Sigmoid colon (tissue), 7 donors: Measurements from ENCODE around the gene TRMT1. TPM values are rescaled to one million over a fixed set of nuclear protein-coding genes. Genes with fewer than 3 reads are reported as not detected.

ENCODE experiments used
- DNase-seq: peaks from one replicate; pipeline ENCODE4 v3.0.0-alpha.2; 2019
- H3K27ac ChIP-seq, 4 donors: fragments of 200-600 bp; sonication (generic); one replicate each; pipeline ENCODE4 v1.5.1; 2016 to 2019; ENCODE audit warnings: mild to moderate bottlenecking in 1 of 4
- H3K27me3 ChIP-seq, 3 donors: fragments of 200-600 bp; sonication (generic); one replicate each; pipeline ENCODE4 v1.5.1; 2019; ENCODE audit warnings: mild to moderate bottlenecking in 1 of 3
- H3K36me3 ChIP-seq, 4 donors: fragments of 200-600 bp; sonication (generic); one replicate each; pipeline ENCODE4 v1.5.1; 2016 to 2019
- H3K4me1 ChIP-seq, 4 donors: fragments of 200-600 bp; sonication (generic); one replicate each; pipeline ENCODE4 v1.5.1; 2017 to 2019
- H3K4me3 ChIP-seq, 4 donors: fragments of 200-600 bp; sonication (generic); one replicate each; pipeline ENCODE4 v1.5.1; 2017 to 2019; ENCODE audit warnings: mild to moderate bottlenecking in 2 of 4, moderate library complexity in 1 of 4
- H3K9me3 ChIP-seq, 4 donors: fragments of 200-600 bp in 3 of 4; sonication (generic) in 3 of 4; one replicate each; pipeline versions ENCODE4 v1.5.1 to v1.6.1; 2013 to 2019
- CTCF ChIP-seq, 4 experiments: fragments of 450-650 bp in 3 of 4; fragments of 200-600 bp in 1 of 4; IDR thresholded peaks; one replicate each; pipeline ENCODE4 v1.5.1; 2016 to 2019; ENCODE audit warnings: antibody characterized with exemption in 4 of 4, mild to moderate bottlenecking in 3 of 4, moderate library complexity in 2 of 4
- EP300 ChIP-seq, 4 donors: sonication (generic); formaldehyde crosslinking; IDR thresholded peaks; one replicate each; pipeline ENCODE4 v1.6.1; 2017; ENCODE audit warnings: antibody characterized with exemption in 4 of 4
- POLR2A ChIP-seq, 2 donors: fragments of 450-650 bp; IDR thresholded peaks; one replicate each; pipeline ENCODE4 v1.6.1; 2016; ENCODE audit warnings: antibody characterized with exemption in 2 of 2, mild to moderate bottlenecking in 2 of 2, moderate library complexity in 2 of 2
- POLR2AphosphoS5 ChIP-seq, 4 donors: sonication (generic); formaldehyde crosslinking; IDR thresholded peaks; one replicate each; pipeline ENCODE4 v1.6.1; 2017; ENCODE audit warnings: antibody characterized with exemption in 4 of 4
- WGBS, 2 donors: extraction: QIAGEN DNeasy Blood & Tissue Kit; methylation state at CpG; one replicate each; pipeline ENCODE4 v1.1.7; 2013; 5-methylcytosine and 5-hydroxymethylcytosine counted together
- intact Hi-C: fragments of 100-400 bp; cut with DNase I; formaldehyde crosslinking; loops from one replicate; pipeline ENCODE4 v1.15.1; 2023
- polyA plus RNA-seq, 3 donors: library from polyadenylated mRNA; stranded (reverse); fragments of 200-250 nt; gene quantifications; one replicate each; pipeline ENCODE4 v1.2.3, GENCODE V29; 2013
- total RNA-seq, 4 donors: library from RNA; depleted of rRNA; stranded (reverse); fragments of >200 nt; gene quantifications; one replicate each; pipeline ENCODE4 v1.1.0, GENCODE V29; 2016
- donor health status: healthy with polysubstance abuse.
- donor health status: Bipolar disorder and iron deficiency.
- donor health status: healthy.

The TRMT1 gene
- total and polyA plus RNA-seq, 7 donors: 6.7 to 48.6 (median 19.3) TPM

- no peak for TF ChIP-seq POLR2A (IDR thresholded peaks at IDR 0.05)
- TF ChIP-seq CTCF (IDR thresholded peaks at IDR 0.05): no peak
- peak in 2 of 4 donors; percentile 3 to 22 for TF ChIP-seq POLR2AphosphoS5 (IDR thresholded peaks at IDR 0.05)
- WGBS, 2 donors: 1 to 3% methylated on average over 24 of the region's 24 CpGs
- H3K4me1 ChIP-seq: peaks cover 6 to 24% (median 19%) of the 10 kb centered on the region in 4 donors
- no peaks in the 10 kb centered on the region for H3K9me3 ChIP-seq
- peak; percentile 90 for DNase-seq
- peak overlapping the region; percentile 64 to 96 (median 84) for H3K4me3 ChIP-seq
- no peaks in the 10 kb centered on the region for H3K27me3 ChIP-seq
- intact Hi-C loops: loop anchor here (5.0 to 10.0 kb wide), 4 partner anchors 38 to 363 kb away; partner anchors contain the start of genes JUNB, LYL1, NACC1 and NFIX
- H3K36me3 ChIP-seq: no peaks in the 10 kb centered on the region
- H3K27ac ChIP-seq: peak overlapping the region; percentile 92 to 100 (median 100)
These were observed 38.5 kb upstream of the TRMT1 start for GRCh38 chr19:13154911-13155471.

DNA sequence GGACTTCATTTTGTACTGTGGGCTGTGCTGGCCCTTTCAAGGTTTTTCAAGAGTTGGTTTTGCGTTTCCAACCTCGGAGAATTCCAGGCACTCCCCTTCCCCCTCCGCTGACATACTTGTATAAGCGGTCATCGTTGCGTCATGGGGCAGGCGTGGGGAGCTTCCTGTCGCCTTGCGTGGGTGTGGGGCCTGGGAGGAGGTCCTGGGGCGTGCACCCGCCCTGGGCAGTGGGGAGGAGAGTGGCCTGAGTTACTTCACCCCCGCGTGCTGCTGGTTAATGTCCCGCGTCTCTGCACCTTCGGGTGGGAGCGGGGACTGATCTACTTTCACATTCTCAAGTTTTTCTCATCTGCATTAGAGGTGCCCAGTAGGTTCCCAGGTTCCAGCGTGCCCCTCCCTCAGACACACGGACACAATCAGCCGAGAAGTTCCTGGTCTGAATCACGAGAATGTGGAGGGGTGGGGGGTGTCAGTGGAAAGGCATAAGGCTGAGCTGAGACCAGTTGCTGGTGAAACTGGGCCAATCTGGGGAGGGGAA, 37.8 kb upstream of the TRMT1 start:
- Histone ChIP-seq H3K27ac (peak overlapping the region; percentile 92 to 100 (median 100)), H3K36me3 (no peaks in the 10 kb centered on the region), H3K4me1 (peaks cover 6 to 28% (median 23%) of the 10 kb centered on the region in 4 donors), H3K9me3 (no peaks in the 10 kb centered on the region), H3K4me3 (peak overlapping the region; percentile 64 to 96 (median 84)), H3K27me3 (no peaks in the 10 kb centered on the region)
- intact Hi-C loops: loop anchor here (5.0 to 10.0 kb wide), 4 partner anchors 37 to 362 kb away; partner anchors contain the start of genes JUNB, LYL1, NACC1 and NFIX
- TF ChIP-seq EP300 (IDR thresholded peaks at IDR 0.05): peak in 3 of 4 donors; percentile 13 to 85 (median 79)
- peak; percentile 74 to 81 for TF ChIP-seq POLR2A (IDR thresholded peaks at IDR 0.05)
- no peak for TF ChIP-seq CTCF (IDR thresholded peaks at IDR 0.05)
- peak; percentile 90 to 95 (median 92) for TF ChIP-seq POLR2AphosphoS5 (IDR thresholded peaks at IDR 0.05)
- WGBS, 2 donors: 0 to 1% methylated on average over 21 of the region's 21 CpGs
- DNase-seq: peak; percentile 99

DNA sequence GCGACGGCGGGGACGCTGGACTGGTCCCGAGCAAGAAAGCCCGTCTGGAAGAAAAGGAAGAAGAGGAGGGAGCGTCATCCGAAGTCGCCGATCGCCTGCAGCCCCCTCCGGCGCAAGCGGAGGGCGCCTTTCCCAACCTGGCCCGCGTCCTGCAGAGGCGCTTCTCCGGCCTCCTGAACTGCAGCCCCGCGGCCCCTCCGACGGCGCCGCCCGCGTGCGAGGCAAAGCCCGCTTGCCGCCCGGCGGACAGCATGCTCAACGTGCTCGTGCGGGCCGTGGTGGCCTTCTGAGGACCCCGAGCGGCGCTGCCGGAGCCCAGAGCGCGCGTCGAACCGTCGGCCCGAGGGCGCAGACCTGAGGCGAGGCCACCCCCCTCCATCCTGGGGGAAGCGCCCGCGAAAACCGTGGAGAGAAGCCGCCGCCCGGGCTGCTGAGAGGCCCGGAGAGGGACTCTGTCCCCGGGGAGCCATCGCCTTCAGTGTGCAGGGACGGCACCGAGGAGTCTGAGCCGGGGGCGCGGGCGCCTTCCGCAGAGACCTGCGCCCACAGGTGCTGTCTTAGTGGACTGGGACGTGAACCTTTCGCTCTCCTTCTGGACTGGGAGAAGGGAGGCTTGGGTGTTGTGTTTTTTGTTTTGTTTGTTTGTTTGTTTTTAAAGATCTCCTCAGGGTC, 37.2 kb upstream of the TRMT1 start:
- Histone ChIP-seq H3K4me1 (peaks cover 6 to 34% (median 29%) of the 10 kb centered on the region in 4 donors), H3K27me3 (no peaks in the 10 kb centered on the region), H3K36me3 (no peaks in the 10 kb centered on the region), H3K27ac (peak overlapping the region; percentile 92 to 100 (median 100)), H3K4me3 (peak overlapping the region; percentile 64 to 96 (median 84)), H3K9me3 (no peaks in the 10 kb centered on the region)
- DNase-seq: peak; percentile 81
- TF ChIP-seq POLR2A (IDR thresholded peaks at IDR 0.05): no peak
- no peak for TF ChIP-seq CTCF (IDR thresholded peaks at IDR 0.05)
- intact Hi-C loops: loop anchor here (5.0 to 10.0 kb wide), 4 partner anchors 36 to 361 kb away; partner anchors contain the start of genes JUNB, LYL1, NACC1 and NFIX
- WGBS, 2 donors: 0 to 1% methylated on average over 69 of the region's 69 CpGs

DNA sequence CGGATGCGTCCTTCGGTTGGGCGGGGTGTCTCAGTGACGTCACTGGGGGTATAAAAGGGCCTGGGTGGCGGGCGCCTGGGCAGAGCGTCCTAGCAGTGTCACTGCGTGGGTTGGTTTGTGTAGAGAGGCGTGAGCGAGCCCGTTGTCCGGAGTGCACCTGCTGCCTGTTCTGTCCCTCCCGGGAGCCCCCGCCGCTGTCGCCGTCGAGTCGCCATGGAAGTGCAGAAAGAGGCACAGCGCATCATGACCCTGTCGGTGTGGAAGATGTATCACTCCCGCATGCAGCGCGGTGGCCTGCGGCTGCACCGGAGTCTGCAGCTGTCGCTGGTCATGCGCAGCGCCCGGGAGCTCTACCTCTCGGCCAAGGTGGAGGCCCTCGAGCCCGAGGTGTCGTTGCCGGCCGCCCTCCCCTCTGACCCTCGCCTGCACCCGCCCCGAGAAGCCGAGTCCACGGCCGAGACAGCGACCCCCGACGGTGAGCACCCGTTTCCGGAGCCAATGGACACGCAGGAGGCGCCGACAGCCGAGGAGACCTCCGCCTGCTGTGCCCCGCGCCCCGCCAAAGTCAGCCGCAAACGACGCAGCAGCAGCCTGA, 36.5 kb upstream of the TRMT1 start:
- Histone ChIP-seq H3K4me1 (peaks cover 6 to 39% (median 33%) of the 10 kb centered on the region in 4 donors), H3K27me3 (no peaks in the 10 kb centered on the region), H3K4me3 (peak overlapping the region; percentile 64 to 96 (median 84)), H3K9me3 (no peaks in the 10 kb centered on the region), H3K27ac (peak overlapping the region; percentile 92 to 100 (median 100)), H3K36me3 (no peaks in the 10 kb centered on the region)
- intact Hi-C loops: loop anchor here (5.0 to 10.0 kb wide), 4 partner anchors 36 to 361 kb away; partner anchors contain the start of genes JUNB, LYL1, NACC1 and NFIX
- peak; percentile 98 for DNase-seq
- peak in 1 of 4 donors; percentile 73 for TF ChIP-seq EP300 (IDR thresholded peaks at IDR 0.05)
- TF ChIP-seq POLR2AphosphoS5 (IDR thresholded peaks at IDR 0.05): peak; percentile 99 to 100 (median 100)
- peak in 1 of 4 experiments; percentile 15 for TF ChIP-seq CTCF (IDR thresholded peaks at IDR 0.05)
- TF ChIP-seq POLR2A (IDR thresholded peaks at IDR 0.05): peak; percentile 100
- WGBS, 2 donors: 0% methylated on average over 59 of the region's 59 CpGs
